Activated CD8-positive, alpha-beta memory T cell treated with anti-CD3 and anti-CD28 coated beads for 24 hours (primary cell): ENCODE results near the gene NOTCH2.
"Not testable (repeated sequence)": the region's sequence is repeated elsewhere in the genome, so short reads cannot be mapped to it uniquely, and the experiment has no call there.

Experiments used
- DNase-seq: peaks from one replicate; pipeline ENCODE4 v3.0.0-alpha.2; 2020

NOTCH2 gene

DNA sequence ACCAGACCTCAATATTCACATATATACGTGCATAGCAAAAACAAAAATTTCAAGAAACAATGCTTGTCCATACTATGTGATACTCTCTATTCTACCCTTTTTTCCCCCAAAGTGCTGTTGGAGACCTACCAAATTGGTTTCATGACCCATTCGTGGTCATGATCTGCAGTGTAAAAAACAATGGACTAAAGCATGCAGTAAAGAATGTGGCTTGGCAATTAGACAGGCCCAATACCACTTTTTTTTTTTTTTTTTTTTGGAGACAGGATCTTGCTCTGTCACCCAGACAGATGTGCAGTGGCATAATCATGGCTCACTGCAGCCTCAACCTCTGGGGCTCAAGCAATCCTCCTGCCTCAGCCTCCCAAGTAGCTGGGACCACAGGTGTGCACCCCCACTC lies 21.3 kb downstream of the NOTCH2 start:
- DNase-seq, result not testable (repeated sequence)

DNA sequence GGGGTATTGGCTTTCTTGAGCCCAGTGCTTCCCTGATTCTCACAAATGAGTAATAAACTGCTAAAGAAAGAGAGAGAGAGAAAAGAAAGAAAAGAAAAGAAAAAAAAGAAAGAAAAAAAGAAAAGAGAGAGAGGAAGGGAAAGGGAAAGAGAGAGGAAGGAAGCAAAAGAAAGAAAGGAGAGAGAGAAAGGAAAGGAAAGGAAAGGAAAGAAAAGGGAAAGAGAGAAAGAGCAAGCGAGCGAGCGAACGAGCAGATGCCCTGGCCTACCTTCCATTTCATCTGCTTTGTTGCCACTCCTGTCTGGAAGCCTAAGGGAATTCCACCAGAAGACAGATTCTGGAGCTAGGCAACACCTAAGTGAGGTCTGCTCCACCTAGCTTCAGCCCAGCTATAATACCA lies 27.7 kb downstream of the NOTCH2 start:
- not testable (repeated sequence) for DNase-seq

DNA sequence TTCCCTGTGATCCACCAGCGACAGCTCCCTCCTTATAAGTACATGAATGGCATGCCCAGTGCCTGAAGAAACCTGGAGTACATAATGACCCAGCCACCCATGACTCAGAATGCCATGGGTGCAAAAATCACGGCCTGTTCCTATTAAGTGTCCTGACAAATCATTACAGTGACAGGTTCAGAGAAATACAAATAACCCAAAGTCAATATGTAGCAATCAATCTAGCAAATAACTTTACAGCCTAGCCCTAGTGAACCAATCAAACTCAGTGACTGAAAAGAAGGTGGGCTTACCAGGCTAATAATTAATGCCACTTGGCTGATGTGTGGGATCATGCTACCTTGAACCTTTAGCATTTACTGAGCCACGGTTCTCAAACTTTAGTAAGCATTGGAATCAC lies 37.2 kb downstream of the NOTCH2 start:
- not testable (repeated sequence) for DNase-seq

DNA sequence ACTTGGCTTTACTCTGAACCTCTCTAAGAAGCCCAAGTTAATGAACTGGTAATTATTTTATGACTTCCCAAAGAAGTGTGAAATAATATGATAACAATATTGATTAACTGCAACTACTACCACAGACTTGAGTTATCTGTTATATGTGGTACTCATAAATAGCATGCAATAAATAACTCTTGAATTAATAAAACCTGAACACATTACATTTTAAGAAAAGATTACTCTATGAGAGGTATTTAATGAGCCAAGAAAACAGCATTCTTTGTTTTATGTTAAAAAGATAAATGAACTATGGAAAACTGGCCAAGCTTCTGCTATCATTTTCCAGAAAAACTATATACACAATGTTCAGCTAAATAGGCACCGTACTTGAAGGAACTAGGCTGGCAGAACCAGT lies 45.7 kb downstream of the NOTCH2 start:
- DNase-seq, result not testable (repeated sequence)

DNA sequence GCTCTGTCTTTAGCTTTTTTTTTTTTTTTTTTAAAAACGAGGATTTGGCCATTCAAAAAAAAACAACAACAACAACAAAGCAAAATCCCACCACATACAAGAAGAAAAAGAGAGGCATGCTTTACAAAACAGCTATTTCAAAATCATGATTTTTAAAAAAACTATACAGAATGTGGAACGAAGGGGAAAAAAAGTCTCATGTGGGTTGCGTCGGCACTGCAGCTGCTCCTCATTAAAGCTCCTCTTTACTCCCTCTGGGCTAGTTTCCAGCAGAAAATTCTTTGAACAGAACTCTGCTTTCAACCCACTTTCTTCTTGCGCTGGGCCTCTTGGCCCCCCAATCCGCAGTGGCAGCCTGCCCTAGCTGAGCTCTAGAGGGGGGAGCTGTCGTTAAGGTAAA lies 54.5 kb downstream of the NOTCH2 start:
- not testable (repeated sequence) for DNase-seq

DNA sequence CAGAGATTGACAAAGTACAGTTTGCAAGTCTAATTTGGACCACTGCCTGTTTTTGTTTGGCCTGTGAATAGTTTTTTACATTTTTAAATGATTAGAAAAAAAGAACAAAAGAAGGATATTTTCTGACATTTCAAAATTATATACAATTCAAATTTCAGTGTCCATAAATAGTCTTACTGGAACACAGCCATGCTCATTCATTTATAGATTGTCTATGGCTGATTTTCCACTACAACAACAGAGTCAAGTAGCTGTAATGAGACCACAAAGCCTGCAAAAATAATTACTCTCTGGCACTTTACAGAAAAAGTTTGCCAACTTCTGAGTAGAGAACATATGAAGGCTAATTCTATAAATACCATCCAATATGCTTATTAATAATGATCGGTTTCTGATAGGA lies 61.1 kb downstream of the NOTCH2 start:
- not testable (repeated sequence) for DNase-seq

DNA sequence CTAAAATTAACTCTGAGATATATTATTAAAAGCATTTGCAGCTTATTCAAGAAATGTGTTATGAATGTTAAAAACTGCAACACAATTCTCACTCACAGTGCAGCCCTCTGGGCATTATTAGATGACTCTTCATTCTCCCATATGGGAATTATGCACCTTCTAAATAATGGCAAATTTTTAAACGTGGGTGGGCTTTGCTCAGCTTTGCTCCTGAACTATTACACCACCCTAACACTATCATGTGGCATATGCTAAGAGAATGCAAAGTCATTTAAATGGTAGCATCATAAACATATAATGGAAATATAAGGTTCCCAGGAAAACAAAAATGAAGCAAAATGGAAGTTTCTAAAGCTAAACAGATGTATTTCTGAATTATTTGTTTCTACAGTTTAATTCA lies 61.6 kb downstream of the NOTCH2 start:
- DNase-seq, result not testable (repeated sequence)

DNA sequence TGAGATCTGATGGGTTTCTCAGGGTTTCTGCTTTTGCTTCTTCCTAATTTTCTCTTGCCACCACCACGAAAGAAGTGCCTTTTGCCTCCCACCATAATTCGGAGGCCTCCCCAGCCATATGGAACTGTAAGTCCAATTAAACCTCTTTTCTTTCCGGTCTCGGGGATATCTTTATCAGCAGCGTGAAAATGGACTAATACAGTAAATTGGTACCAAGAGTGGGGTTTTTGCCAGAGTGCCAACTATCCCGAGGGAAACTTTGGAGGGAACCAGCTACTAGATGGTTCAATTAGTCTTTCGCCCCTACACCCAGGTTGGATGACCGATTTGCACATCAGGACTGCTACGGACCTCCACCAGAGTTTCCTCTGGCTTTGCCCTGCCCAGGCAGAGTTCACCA lies 68.4 kb downstream of the NOTCH2 start:
- DNase-seq, result not testable (repeated sequence)

DNA sequence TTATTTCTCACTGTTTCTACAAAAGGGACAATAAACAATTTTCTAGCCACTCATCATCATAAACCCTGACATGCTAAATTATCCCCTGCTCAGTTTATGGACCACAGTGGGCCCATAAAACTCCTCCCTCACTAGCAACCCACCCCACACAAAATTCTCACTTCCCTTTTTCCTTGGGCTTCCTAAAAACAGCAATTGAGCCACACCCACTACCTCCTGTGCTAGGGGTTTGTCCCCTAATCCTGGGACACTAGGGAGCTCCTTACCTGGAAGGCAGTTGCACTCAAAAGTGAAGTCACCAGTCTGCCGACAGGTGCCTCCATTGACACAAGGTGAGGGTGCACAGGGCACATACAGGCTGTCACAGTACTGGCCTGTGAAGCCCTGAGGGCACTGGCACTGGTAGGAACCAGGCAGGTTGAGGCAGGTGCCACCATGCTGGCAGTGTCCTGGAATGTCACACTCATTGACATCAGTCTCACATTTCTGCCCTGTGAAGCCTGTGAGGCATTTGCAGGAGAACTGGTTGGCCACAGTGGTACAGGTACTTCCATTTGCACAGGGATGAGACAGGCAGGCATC lies 72.6 kb downstream of the NOTCH2 start:
- not testable (repeated sequence) for DNase-seq

DNA sequence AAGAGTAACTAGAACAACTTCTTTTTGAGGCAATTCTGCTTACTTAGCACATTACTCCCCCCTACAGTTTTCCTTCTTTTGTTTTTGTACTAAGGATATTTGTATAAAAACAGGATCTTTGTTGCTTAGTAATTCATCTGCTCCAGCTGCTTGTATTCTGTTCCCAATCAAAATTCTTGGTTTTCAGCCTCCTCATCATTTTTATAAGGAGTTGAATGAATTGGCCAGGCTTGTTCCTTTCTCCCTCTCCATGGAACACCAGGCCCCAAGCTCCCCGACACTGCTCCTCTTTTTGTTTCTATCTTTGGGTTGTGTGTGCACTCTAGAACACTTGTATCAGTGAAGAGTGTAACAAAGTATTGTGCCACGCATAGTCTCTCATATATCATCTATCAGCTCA lies 73.5 kb downstream of the NOTCH2 start:
- not testable (repeated sequence) for DNase-seq

DNA sequence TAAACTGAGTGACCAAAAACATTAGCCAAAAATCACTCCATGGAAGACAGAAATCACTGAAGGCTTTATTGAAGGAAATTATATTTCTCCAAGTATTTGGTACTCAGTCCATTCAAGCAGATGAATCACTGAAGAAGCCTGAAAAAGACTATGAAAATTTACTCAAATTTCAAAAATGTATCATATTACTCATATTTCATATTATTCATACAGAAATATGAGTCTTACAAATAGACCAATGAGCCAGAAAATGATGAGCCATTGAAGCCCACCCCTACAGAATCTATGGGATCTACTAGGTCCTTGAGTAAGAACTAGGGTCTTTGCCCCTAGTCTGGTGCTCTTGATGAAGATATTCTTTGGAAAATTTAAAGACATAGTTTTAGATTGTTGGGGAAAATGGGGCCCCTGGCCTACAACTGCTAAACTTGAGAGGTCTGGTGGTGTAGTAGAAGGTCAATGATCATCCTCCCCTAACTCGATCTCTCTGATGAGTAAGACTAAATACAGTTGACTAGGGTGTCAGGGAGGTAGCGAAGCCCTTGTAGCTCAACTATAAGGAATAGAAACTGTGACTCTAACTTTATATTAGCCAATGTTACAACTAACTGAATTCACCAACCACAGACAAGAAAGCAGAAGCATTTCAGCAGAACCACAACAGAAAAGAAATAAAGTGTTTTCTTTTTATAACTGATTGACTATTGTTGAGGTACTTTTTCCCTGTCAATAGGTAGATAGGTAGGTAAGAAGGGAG lies 81.0 kb downstream of the NOTCH2 start:
- DNase-seq, result no peak

DNA sequence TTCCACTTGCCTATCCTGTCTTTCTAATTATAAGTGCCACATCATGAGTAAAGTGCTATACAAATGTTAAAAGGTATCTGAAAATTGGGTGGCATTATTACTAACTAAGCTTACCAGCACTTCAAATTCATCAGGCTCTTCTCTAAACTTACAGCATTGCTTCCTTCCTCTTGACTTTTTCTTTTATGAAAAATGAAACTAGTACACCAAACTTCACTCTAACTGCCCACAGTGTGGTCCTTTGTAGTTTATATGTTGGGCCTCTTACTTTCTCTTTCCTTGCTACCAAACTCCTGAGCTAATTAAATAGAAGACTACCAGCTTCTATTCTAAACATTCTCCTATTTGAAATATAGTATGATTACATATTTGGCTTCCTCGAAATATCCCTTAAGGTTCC lies 81.8 kb downstream of the NOTCH2 start:
- DNase-seq, result no peak

DNA sequence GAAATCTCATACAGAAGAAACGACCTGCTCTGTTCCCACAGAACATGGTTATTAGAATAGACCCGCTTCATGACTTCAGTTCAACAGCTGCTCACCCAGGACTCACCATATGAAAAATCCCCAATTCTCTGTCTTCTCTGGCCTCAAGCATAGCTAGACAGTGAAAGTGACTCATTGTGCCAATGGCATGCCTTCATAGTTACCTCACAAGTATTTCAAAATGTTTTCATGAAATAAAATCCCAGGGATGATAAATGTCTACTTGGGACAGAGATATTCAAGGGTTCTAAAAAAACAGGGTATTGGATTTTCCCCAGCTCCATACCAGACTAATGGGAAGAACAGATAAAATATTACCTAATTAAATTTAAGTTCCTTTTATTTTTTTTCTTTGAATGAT lies 82.3 kb downstream of the NOTCH2 start:
- no peak for DNase-seq

DNA sequence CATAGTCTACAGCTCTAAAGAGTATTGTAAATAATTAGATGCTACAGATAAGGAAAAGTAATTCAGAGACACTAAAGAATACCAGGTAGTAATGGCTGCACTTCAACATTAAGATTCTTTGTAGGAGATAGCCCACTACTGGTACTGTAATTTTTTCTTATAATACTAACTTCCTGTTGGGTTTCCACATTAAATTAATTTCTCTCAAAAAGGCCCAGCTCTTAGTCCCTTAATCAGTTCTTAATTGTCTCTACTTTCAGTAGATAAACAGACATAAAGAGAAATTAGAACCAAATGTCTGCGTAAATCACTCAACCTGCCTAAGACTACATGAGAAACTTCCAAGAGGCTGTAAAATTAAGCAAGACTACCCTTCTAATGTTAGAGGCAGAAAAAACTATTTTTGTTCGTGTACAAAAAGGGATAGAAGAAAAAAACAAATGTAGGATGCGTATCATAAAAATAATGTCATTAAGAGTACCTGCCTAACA lies 83.4 kb downstream of the NOTCH2 start:
- DNase-seq, result no peak

DNA sequence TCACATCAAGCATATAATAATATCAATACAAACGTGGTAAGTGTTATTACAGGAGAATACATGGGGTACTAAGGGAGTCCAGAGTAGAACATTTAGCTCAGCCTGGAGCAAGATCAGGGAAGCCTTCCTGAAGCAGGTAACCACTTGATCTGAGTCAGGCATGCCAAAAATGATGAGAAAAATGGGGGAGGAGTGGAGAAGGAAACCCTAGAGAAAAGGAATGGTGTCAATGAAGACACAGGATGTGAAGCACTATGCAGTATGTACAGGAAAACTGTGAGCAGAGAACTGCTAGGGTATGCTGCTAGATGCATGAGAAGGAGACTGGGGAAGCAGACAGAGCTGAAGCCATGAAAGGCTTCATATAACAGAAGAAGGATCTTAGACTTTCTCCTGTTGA lies 84.7 kb downstream of the NOTCH2 start:
- no peak for DNase-seq

DNA sequence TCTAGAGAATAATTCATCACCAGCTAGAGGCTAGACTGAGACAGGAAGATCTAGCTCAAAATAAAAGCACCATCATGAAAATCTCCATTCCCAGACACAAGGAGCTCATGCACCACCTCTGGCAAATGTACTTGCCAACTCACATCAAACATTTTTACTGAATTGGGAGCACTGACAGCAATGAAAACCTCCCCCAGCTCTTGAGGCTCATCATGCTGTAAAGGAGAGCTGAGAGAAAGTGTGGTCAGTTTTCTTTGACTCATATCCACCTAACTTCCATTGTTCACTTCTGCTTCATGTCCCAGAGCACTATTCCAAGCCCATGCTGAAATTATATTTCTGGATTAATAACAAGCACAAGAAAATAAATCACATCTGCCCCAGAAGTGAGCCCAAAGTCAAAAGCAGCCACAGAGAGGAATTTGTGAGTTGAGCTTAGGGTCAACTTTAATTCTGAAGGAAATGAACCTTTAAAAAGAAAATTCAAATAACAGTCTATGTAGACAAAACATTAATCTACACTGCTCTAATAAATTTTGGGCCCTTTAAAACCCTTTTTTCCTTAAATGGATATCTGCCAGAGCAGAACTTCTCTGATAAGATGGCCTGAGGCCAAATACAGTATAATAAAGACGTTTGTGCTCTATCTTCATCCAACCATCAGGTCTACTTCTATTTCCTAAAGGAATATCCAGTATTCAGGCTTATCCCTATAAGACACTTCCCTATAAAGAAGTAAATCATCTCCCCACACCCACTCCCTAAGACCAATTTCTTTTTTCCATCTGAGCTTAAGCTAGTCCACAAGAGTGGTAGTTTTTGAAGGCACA lies 87.3 kb downstream of the NOTCH2 start:
- DNase-seq, result no peak

DNA sequence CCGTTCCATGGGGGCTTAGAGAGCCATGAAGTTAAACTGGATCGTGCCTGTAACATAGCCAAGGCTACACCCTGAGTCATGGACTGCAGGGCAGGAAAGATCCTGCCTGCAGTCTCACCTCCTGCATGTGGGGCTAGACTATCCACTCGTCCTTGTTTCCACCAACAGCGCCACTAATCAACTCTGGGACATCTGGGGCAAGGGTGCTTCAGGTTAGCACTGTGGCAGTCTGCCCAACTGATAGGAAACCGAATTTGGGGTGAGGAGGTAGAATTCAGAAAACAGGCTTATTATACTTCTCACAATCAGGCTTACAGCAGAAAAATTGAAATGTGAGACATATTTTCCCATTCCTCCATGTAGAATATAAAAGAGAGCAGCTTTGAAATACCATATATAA lies 88.0 kb downstream of the NOTCH2 start:
- no peak for DNase-seq

DNA sequence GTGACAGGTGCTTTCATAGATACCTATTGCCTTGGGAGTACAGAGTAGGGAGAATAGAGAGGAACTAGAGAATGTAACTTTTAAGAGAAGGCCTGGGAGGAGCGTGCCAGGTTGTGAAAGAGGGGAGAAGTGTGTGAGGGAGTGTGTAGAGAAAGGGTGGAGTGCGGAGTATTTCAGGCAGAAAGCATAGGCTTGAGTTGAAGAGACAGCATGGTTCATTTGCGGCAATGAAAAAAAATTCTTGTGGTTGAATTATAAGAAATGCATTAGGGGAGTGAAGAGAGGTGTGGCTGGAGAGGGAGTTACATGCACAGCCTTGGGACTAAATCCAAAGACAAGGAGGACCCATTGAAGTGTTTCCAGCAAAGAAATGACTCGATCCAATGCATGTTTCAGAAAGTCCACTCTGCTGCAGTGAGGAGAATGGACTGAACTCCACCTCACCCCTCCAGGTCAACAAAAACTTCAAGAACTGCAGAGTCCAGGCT lies 91.4 kb downstream of the NOTCH2 start:
- DNase-seq, result no peak

DNA sequence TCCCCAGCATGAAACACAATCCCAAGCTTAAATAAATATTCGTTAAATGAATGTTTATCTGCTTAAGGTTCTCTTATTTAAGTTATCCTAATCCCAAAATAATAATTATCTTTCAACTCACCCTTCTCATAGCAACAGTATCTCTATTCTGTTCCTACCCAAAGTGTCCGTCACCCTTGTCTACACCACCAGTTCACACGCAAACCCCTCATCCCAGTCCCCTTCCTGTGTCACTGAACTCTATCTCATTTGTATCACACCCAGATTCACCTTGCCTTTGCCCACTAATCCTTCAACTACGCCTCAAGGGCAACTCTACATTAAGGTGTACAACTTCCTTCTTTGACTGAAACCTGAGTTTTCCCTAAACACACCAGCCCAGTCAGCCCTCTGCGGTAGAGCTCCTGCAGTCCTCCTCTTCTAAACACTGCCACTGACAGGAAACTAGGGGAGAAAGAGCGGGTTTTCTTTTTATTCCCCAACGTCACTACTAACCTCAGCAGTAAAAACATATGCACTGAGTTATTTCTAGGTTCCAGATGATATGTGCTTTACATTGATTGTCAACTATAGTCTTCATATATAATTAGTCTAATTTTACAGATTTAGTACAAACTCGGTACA lies 92.2 kb downstream of the NOTCH2 start:
- not testable (repeated sequence) for DNase-seq

DNA sequence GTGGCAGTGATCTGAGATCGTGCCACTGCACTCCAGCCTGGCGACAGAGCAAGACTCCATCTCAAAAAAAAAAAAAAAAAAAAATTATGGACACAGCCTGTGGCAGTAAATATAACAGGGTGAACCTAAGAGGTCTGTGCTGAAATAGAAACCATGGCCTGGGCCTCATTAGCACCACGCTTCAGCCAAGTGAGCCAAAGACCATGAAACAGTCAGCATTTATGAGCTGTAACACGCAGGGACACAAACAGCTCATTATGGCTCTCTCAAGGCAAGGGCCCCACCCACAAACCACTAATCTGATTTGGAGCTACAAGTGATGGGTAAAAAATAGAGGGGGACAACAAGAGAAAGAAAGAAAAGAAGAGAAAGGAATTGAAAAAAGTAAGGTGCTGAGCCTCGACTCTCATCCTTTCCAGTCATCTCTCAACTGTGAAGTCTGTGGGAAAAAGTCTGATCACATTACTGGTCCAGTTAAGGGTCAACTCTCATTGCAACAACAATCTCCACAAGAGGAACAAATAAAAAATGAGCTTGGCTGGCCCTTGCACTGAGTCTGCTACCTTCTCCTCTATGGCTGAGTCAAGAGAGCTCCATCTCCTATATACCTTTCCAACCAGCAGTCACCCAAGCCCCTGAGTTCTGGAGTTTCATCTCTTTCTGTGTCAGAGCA lies 93.7 kb downstream of the NOTCH2 start:
- not testable (repeated sequence) for DNase-seq

DNA sequence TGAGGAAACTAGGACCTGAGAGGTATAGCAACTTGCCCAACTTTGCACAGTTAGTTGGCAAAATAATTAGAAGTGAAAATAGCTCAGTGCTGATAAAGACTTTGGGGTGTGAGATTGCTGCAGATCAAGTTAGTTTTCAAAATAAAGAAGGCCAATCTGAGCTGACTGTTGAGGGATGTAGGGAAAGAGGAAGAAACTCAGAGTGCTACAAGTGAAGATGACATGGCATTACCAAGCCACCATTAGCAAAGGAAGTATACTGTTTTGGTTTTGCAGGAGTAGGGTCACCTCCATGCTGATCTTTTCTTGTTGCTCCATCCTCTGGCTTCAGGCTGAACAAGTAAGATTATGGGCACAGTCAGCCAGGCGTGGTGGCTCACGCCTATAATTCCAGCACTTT lies 94.5 kb downstream of the NOTCH2 start:
- no peak for DNase-seq

DNA sequence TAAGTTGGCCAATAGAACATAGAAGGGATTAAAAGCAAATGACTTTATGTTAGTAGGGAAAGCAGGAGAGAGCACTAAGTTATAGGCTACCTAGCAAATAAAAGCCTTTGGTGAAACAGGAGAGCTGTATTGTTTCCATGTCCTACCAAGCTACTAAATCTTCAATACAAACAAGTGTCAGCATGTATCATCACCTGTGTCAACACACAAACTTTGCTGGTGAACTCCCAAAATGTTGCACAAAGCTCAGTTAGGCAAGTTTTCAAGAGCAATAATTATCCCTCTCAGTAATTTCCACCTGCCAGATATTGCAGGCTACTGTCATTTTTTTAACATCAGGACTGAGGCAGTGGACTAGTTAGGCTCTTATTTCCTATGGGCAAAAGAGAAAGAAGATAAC lies 95.4 kb downstream of the NOTCH2 start:
- no peak for DNase-seq
